ENCODE results near the gene CENPA.
"Not testable (repeated sequence)": the region's sequence is repeated elsewhere in the genome, so short reads cannot be mapped to it uniquely, and the experiment has no call there.

The CENPA gene

GRCh38 chr2:26785431-26786206 is at the start of gene CENPA:
TSS of gene CENPA (plus strand) at chr2:26786056. CDS start at chr2:26786197, 141 bp downstream.
- in situ Hi-C loops (cut with MboI; ENCODE audit: low sequenced_read_pairs), result no loop called here

- in situ Hi-C loops (cut with MboI; ENCODE audit: low sequenced_read_pairs), result no loop called here
Measured at GRCh38 chr2:26737221-26737620, 48.6 kb upstream of the CENPA start.

DNA sequence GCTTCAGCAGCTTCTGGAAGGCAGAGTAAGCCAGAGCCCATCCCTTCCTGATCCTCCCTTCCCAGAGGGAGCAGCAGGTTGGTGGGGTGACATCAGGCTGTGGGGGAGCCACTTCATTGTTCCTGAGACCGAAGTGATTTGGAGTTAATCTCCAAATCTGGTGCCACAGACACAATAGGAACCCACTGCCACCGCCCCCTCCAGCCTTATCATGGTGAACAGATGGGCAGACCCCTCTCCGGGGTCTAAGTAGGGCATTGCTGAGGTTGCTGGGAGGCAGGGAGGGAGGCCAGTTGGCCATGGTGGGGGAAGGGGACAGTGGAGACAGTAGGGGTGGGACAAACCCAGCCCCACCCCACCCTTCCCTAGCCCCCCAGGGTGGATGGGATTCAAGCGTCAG is 47.4 kb upstream of the CENPA start:
- in situ Hi-C loops (cut with MboI; ENCODE audit: low sequenced_read_pairs), result no loop called here

DNA sequence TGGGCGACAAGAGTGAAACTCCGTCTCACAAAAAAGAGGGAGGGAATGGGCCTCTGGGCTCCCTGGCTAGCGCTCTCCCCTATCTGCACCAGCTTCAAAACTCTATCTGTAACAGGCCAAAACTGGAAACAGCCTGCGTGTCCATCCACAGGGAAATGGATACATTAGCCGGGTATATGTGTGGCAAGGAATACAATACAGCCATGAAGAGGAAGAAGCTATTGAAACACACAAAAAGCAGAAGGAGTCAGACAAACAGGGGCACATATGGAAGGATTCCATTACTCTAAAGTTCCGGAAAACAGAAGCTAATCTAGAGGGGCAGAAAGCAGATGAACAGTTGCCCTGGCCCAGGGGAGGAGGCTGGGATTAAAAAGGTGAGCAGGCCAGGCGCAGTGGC is 46.3 kb upstream of the CENPA start:
- in situ Hi-C loops (cut with MboI; ENCODE audit: low sequenced_read_pairs), result no loop called here

DNA sequence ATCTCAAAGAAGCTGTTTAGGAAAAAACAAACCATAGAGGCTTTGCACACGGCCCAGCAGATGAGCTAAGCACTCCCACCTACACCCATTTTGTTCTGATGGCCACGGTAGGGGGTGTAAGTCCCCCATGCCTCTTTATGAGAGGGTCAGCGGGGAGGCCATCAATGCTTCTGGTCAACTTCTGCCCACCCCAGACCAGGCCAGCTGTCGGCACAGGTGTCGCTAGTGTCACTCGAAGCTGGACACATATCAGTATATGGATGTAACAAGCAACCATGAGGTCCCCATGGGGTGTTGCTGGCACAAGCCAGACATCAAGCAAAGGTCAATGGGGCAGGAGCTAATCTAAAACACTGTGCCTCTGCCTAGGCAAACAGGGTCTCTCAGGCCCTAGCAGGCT is 45.5 kb upstream of the CENPA start:
- in situ Hi-C loops (cut with MboI; ENCODE audit: low sequenced_read_pairs), result loop anchor here (10.0 kb wide), 1 partner anchor 136 kb away; no protein-coding TSS in a partner anchor

DNA sequence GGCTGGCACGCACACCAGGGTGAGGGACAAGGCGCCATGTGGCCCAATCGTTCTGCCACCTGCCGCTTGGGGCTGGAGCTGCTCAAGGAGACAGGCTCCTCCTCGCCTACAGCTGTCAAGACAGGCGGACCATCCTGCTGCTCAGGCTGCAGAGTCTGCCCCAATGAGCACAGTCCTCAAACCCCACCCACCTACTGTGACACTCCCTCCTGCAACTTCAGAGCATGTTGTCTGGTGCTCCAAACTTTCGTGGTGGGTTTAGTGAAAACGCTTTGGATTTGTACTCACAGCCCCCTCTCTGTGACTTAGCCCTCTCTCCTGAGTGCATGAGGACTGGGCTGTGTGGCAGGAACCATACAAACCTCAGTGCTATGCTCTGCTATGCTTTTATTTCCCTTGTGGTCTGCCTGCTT is 45.0 kb upstream of the CENPA start:
- in situ Hi-C loops (cut with MboI; ENCODE audit: low sequenced_read_pairs), result loop anchor here (10.0 kb wide), 1 partner anchor 136 kb away; no protein-coding TSS in a partner anchor

DNA sequence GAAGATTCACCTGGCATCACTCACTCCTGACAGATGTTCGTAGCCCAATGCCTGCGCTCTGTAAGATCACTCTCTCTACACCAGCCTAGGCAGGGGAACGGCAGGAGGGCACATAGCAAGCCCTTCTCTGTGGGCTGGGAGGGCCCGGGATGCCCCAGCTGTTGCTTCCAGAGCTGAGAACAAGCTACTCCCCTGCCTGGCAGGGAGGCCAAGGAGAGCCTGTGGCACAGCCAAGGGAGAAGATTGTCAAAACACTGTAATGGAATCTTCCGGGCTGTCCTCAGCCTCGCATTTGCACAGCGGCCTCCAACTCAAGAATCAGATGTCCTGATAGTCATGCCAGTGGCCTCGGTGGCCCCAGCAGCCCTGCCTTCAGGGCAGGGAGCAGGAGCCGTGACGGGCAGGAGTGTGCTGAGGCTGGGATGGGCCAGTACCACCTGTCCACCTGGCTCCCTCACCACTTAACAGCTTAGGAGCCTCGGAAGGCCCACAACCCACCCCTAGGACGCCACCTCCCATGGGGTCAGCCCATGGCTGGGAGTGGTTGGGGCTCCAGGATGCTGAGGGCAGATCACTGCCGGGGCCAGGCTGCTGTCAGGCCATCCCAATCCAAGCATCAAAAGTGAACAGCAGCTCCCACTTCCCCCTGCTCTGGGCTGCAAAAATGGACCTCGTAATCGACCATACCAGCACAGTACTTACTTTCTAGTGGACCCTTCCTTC is 43.6 kb upstream of the CENPA start:
- in situ Hi-C loops (cut with MboI; ENCODE audit: low sequenced_read_pairs), result loop anchor here (10.0 kb wide), 1 partner anchor 137 kb away; no protein-coding TSS in a partner anchor

- in situ Hi-C loops (cut with MboI; ENCODE audit: low sequenced_read_pairs), result loop anchor here (10.0 kb wide), 1 partner anchor 139 kb away; no protein-coding TSS in a partner anchor
Measured at GRCh38 chr2:26743852-26744251, 42.0 kb upstream of the CENPA start.

DNA sequence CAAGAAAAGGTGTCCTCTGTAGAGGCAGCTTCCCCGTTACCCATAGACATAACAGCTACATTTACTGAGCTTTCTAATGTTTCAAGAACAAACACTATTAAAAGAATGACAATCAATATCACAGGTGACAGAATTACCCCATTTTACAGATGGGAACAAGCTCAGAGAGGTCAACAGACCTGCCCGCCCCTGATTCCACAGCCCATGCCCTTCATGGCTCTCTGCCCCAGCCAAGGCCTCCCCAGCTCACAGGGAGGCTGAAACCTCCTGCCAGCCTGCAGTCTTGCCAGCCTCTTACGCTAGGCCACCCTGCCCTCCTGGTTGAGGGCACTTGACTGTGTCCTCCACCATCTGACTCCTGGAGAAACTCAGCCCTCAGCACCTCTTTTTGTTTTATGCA is 40.9 kb upstream of the CENPA start:
- in situ Hi-C loops (cut with MboI; ENCODE audit: low sequenced_read_pairs), result loop anchor here (10.0 kb wide), 1 partner anchor 140 kb away; no protein-coding TSS in a partner anchor

GRCh38 chr2:26745609-26746327 is 40.1 kb upstream of the CENPA start:
- in situ Hi-C loops (cut with MboI; ENCODE audit: low sequenced_read_pairs), result loop anchor here (10.0 kb wide), 1 partner anchor 141 kb away; no protein-coding TSS in a partner anchor

DNA sequence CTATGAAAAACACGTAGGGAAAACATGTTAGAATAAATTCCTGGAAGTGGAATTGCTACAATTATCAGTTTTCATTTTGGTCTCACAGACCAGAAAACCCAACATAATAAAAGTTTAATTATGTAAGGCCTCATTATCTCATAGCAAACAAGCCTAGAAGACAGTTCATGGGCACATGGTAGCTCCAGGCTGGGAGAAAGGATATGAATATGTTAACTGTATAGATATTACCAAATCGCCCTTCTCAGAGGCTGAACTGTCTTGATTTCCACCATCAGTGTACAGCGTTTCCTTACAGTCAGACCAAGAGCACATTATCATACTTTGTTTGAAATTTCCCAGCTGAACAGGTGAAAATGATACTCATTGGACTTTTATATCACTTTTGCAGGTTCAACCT is 38.9 kb upstream of the CENPA start:
- in situ Hi-C loops (cut with MboI; ENCODE audit: low sequenced_read_pairs), result loop anchor here (10.0 kb wide), 1 partner anchor 142 kb away; no protein-coding TSS in a partner anchor

- in situ Hi-C loops (cut with MboI; ENCODE audit: low sequenced_read_pairs), result loop anchor here (10.0 kb wide), 1 partner anchor 145 kb away; no protein-coding TSS in a partner anchor
Measured at GRCh38 chr2:26749787-26750420, 36.0 kb upstream of the CENPA start.

DNA sequence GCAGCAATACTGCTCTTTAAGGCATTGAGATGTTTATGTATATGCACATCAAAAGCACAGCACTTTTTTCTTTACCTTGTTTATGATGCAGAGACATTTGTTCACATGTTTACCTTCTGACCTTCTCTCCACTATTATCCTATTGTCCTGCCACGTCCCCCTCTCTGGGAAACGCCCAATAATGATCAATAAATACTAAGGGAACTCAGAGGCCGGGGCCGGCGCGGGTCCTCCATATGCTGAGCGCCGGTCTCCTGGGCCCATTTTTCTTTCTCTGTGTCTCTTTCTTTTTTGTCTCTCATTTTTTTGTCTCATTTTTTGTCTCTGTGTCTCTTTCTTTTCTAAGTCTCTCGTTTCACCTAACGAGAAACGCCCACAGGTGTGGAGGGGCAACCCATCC is 35.4 kb upstream of the CENPA start:
- in situ Hi-C loops (cut with MboI; ENCODE audit: low sequenced_read_pairs), result not testable (repeated sequence)

DNA sequence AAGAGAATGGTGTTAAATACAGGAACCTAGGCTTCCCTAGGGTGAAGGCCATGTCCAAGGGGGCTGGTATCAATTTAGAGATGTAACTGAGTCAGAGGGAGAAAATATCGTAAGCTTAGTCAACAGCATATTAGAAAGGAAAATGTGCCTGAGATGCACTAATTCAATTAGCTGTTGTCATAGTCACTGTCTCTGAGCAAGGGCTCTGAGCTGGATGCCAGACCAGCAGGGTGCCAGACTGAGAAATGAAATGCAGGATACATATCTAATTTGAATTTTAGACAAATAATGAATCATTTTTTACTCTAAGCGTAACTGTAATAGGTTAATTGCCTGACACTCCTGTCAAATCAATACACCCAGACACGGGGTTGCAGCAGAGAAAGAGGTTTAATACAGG is 33.2 kb upstream of the CENPA start:
- in situ Hi-C loops (cut with MboI; ENCODE audit: low sequenced_read_pairs), result no loop called here

DNA sequence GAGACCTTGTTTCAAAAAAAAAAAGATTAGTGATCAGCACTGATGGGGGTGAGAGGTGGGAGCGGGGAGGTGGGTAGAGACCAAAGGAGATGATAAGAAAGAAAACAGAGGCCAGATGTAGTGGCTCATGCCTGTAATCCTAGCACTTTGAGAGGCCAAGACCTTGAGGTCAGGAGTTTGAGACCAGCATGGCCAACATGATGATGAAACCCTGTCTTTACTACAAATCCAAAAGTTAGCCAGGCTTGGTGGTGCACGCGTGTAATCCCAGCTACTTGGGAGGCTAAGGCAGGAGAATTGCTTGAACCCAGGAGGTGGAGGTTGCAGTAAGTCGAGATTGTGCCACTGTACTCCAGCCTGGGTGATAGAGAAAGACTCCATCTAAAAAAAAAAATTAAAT is 31.3 kb upstream of the CENPA start:
- in situ Hi-C loops (cut with MboI; ENCODE audit: low sequenced_read_pairs), result no loop called here

GRCh38 chr2:26754972-26755670 is 30.7 kb upstream of the CENPA start:
- in situ Hi-C loops (cut with MboI; ENCODE audit: low sequenced_read_pairs), result no loop called here

DNA sequence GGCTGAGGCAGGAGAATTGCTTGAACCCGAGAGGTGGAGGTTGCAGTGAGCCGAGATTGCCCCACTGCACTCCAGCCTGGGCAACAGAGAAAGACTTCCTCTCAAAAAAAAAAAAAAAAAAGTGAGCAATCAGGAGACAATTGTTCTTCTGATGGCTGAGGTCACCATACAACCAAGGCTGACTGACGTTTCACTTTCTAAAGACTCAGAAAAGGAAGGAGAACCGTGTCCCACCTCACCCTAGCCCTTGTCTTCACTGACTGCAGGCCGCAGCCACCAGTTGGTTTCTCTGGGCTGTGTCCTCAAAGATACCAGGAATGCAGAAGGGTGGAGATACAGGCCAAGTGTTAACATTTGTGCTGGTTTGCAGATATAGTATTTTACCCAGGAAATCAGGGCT is 29.5 kb upstream of the CENPA start:
- in situ Hi-C loops (cut with MboI; ENCODE audit: low sequenced_read_pairs), result no loop called here

GRCh38 chr2:26757873-26758789 is 27.7 kb upstream of the CENPA start:
- in situ Hi-C loops (cut with MboI; ENCODE audit: low sequenced_read_pairs), result no loop called here

DNA sequence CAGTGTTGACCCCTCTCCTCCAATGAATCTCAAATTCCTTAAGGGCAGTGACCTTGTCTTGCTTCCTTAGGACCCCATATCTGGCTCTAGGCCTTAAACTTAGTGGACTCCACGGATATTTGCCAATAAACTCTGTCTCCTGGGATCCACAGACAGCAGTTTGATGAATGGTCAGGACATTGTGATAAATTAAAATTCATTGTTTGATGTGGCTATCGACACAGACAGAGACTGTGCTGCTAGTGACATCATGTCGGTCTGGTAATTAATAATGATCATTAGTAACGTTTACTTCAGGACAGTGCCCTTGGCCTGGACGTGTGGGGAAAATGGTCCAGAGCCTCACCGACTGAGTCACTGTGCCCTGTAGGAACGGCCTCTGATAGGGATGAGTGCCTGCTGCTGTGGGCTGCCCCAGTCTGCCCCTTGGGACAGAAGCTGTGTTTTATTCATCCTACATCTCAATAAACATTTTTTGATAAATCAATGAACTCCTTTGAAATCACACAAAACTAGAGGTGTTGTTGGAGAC is 27.0 kb upstream of the CENPA start:
- in situ Hi-C loops (cut with MboI; ENCODE audit: low sequenced_read_pairs), result no loop called here

Measured in HL-60/S4 (cell line).